ENCODE measurements around the gene HMX1. TPM values are rescaled to one million over a fixed set of nuclear protein-coding genes. Genes with fewer than 3 reads are reported as not detected.
A peak's percentile ranks its signal among the peaks of the same experiment; 100 is the strongest.

Gene HMX1
- total RNA-seq, 1 donor from 2014 or later, result not detected

DNA sequence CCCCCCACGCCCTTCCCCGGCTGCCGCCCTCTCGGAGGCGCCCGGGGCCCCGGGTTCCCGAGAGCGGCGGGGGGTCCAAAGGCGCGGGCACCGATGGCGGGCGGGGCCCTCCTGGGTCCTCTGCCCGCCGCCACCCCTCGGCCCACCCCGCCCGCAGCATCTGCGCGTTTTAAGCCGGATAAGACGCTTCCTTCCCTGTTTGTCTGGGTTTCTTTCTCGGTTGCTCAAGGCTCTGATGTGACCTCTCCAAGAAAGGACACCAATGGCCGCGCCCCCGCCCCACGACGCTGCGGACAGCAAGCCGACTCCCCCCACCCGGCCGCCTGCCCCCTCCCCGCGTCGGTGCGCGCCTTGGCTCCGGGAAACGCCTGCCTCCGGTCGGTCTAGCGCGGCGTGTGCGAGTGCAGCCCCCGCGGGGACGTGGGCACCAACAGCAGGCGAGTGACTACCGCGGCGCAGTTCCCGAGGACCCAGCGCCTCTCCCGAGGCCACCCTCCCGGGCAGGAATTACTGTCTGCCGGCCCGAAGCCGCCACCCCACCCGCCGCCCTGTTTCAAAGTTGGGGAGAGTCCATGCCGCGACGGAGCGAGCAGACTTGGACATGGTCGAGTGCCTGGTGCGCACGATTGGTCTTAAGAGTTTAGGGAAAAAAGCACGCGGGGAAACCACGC, 21.1 kb upstream of the HMX1 start:
- H3K27me3 ChIP-seq (ENCODE audit: control insufficient read depth, insufficient read depth, low read length), result peaks cover 73% of the 10 kb centered on the region

DNA sequence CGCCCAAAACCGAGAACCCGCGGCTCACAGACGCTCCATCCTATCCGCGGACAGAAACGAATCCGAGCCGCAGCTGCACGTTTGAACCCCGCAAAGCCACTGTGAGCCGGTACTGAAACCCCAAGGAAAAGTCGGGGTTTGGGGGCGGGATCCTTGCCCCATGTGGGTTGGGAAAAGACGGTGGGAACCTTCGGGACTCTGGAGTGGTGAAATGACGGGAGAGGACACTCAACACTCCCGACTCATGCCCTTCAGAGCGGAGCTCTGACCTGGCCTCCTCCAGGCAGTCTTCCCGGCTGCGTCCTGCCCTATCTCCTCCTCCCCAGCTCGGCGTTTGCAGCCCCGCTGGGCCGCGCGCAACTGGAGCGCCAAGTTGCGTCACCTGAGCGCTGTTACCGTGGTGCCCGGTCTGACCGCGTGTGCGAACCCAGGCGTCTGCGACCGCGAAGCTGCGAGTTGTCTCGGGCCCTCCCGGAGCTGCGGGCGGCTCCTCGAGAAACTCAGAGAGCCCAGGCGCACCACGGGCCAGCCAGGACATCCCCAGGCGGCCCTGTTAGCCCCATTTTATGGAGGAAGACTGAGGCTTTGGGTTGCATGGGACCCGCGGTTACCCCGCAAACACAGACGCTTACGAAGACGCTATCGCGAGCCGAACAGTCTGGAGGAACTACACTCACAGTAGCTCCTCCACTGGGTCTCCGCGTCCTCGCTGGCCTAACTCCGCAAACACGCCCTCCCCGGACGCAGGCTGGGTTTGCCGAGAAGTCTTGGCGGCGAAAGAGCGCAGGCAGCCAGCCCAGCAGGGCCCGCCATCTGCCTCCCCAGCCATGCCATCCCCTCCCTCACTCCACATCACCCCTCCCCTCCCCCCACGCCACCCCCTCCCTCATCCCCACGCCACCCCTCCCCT, 20.3 kb upstream of the HMX1 start:
- no peaks in the 10 kb centered on the region for H3K36me3 ChIP-seq (ENCODE audit: control insufficient read depth, insufficient read depth, low read length)
- TF ChIP-seq, protein P1, sequence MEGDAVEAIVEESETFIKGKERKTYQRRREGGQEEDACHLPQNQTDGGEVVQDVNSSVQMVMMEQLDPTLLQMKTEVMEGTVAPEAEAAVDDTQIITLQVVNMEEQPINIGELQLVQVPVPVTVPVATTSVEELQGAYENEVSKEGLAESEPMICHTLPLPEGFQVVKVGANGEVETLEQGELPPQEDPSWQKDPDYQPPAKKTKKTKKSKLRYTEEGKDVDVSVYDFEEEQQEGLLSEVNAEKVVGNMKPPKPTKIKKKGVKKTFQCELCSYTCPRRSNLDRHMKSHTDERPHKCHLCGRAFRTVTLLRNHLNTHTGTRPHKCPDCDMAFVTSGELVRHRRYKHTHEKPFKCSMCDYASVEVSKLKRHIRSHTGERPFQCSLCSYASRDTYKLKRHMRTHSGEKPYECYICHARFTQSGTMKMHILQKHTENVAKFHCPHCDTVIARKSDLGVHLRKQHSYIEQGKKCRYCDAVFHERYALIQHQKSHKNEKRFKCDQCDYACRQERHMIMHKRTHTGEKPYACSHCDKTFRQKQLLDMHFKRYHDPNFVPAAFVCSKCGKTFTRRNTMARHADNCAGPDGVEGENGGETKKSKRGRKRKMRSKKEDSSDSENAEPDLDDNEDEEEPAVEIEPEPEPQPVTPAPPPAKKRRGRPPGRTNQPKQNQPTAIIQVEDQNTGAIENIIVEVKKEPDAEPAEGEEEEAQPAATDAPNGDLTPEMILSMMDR (IDR thresholded peaks at IDR 0.05; ENCODE audit: insufficient read depth, low read length, poor library complexity, severe bottlenecking), result no peak
- peaks cover 76% of the 10 kb centered on the region for H3K27me3 ChIP-seq (ENCODE audit: control insufficient read depth, insufficient read depth, low read length)
- no peak for DNase-seq (ENCODE audit: low read depth)
- no peak overlapping the region for H3K4me3 ChIP-seq (ENCODE audit: low read depth, low read length)

More for the DNA sequence above, 21.1 kb upstream of the HMX1 start:
- Histone ChIP-seq H3K36me3 (ENCODE audit: control insufficient read depth, insufficient read depth, low read length) (no peaks in the 10 kb centered on the region), H3K4me3 (ENCODE audit: low read depth, low read length) (no peak overlapping the region)
- TF ChIP-seq, protein P1 (IDR thresholded peaks at IDR 0.05; ENCODE audit: insufficient read depth, low read length, poor library complexity, severe bottlenecking), result no peak
- DNase-seq (ENCODE audit: low read depth), result no peak

DNA sequence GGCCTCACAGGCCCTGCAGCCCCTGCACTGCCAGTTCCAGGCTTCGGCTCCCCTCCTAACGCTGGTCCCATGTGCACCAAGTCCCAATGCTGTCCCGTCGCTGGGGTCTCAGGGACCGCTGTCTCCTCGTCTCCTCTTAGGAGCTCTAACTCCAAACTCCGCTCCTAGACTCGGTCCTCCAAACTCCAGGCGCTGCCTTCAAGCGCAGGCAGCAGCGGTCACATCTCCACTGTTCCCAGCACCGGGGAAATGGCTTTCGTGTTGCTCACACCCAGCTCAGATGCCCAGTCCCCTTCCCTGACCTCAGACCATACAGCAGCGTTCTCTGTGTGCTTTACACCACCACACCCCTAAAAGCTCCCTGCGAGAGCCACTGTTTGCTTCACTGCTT, 19.6 kb upstream of the HMX1 start:
- TF ChIP-seq, protein P1 (IDR thresholded peaks at IDR 0.05; ENCODE audit: insufficient read depth, low read length, poor library complexity, severe bottlenecking), result no peak
- peaks cover 77% of the 10 kb centered on the region for H3K27me3 ChIP-seq (ENCODE audit: control insufficient read depth, insufficient read depth, low read length)
- H3K36me3 ChIP-seq (ENCODE audit: control insufficient read depth, insufficient read depth, low read length), result no peaks in the 10 kb centered on the region
- H3K4me3 ChIP-seq (ENCODE audit: low read depth, low read length), result no peak overlapping the region
- DNase-seq (ENCODE audit: low read depth), result no peak

DNA sequence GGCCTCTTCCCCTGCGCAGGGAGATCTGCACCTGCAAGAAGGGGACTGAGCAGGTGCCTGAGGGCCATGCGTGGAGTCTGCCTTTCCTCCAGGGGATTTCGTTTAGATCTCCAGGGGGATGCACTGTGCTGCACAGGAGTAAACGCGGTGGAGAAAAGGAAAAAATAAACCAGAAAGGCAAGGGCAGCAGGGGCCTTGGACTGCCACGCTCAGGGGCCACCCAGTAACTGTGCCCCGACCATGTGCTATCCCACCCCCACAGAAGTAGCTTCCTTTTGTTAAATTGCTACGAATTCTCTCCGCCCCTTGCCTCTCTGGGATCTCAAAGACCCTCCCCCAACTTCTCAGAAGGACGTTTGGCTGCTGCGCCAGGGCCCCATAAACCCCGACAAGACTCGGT, 17.2 kb upstream of the HMX1 start:
- Histone ChIP-seq H3K36me3 (ENCODE audit: control insufficient read depth, insufficient read depth, low read length) (no peaks in the 10 kb centered on the region), H3K4me3 (ENCODE audit: low read depth, low read length) (no peak overlapping the region), H3K27me3 (ENCODE audit: control insufficient read depth, insufficient read depth, low read length) (peaks cover 63% of the 10 kb centered on the region)
- TF ChIP-seq, protein P1 (IDR thresholded peaks at IDR 0.05; ENCODE audit: insufficient read depth, low read length, poor library complexity, severe bottlenecking), result no peak
- no peak for DNase-seq (ENCODE audit: low read depth)

DNA sequence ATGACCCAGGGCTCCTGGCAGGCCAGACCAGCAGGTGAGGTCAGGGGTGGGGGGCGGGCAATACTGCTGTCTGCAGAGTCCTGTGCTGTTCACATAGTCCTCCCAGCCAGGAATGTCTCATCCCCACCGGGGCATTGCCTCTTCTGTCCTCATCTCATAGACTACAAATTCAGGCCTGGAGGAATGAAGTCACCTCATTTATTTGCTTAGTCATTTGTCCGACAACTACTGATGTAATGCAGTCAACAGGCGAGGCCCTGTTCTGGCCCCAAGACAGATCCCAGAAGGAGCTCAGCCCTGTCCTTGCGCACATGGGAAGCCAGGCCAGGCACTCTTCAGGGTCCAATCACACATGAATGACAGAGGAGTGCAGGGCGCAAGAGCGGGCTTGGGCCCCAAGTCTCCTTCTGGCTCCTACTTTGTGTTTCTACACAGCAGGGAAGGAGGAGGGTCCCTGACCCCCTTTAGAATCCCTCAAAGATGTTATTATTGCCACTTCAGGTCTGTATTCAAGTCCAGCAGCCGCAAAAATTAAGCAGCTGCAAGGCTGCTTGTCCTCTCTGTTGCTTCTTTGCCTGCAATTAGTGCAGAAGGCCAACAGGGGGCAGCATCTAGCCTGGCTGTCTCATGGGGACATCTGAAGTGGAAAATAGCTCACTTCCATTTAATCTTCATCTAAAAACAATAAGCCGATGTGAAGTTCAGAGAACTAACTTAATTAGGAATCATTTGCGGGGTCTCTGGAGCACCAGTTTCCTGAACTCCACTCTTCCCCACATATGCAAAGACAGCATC, 15.2 kb upstream of the HMX1 start:
- no peaks in the 10 kb centered on the region for H3K36me3 ChIP-seq (ENCODE audit: control insufficient read depth, insufficient read depth, low read length)
- no peak for DNase-seq (ENCODE audit: low read depth)
- H3K27me3 ChIP-seq (ENCODE audit: control insufficient read depth, insufficient read depth, low read length), result peaks cover 46% of the 10 kb centered on the region
- no peak overlapping the region for H3K4me3 ChIP-seq (ENCODE audit: low read depth, low read length)
- TF ChIP-seq, protein P1 (IDR thresholded peaks at IDR 0.05; ENCODE audit: insufficient read depth, low read length, poor library complexity, severe bottlenecking), result peak; percentile 26
